Measurements from ENCODE around the gene ABTB2.

DNA sequence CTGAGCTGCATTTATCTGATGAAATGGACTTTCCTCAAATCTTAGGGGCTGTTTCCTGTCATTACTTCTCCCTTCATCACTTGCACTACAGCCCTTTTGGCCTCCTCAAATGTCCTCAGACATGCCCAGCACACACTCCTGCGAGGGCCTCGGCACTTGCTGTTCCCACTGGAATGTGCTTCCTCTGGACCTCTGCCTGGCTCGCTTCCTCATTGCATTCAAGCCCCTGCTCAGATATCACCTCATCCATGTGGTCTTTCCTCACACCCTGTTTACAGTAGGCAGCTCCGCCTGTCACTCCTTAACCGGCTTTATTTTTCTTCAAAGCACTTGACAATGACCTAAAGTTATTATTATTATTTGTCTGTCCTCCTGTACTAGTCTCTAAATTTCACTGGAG is 243.3 kb downstream of the ABTB2 start:
- TF ChIP-seq, protein P1, sequence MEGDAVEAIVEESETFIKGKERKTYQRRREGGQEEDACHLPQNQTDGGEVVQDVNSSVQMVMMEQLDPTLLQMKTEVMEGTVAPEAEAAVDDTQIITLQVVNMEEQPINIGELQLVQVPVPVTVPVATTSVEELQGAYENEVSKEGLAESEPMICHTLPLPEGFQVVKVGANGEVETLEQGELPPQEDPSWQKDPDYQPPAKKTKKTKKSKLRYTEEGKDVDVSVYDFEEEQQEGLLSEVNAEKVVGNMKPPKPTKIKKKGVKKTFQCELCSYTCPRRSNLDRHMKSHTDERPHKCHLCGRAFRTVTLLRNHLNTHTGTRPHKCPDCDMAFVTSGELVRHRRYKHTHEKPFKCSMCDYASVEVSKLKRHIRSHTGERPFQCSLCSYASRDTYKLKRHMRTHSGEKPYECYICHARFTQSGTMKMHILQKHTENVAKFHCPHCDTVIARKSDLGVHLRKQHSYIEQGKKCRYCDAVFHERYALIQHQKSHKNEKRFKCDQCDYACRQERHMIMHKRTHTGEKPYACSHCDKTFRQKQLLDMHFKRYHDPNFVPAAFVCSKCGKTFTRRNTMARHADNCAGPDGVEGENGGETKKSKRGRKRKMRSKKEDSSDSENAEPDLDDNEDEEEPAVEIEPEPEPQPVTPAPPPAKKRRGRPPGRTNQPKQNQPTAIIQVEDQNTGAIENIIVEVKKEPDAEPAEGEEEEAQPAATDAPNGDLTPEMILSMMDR (conservative IDR thresholded peaks at IDR 0.05 in 1 of 2, IDR thresholded peaks at IDR 0.05 in 1 of 2; ENCODE audit: low read depth in 1 of 2, low read length in 2 of 2): no peak
- TF ChIP-seq EZH2 (IDR thresholded peaks at IDR 0.05; ENCODE audit: low read length, missing control alignments): no peak
